ENCODE results near the gene ANKRD28.

The ANKRD28 gene

DNA sequence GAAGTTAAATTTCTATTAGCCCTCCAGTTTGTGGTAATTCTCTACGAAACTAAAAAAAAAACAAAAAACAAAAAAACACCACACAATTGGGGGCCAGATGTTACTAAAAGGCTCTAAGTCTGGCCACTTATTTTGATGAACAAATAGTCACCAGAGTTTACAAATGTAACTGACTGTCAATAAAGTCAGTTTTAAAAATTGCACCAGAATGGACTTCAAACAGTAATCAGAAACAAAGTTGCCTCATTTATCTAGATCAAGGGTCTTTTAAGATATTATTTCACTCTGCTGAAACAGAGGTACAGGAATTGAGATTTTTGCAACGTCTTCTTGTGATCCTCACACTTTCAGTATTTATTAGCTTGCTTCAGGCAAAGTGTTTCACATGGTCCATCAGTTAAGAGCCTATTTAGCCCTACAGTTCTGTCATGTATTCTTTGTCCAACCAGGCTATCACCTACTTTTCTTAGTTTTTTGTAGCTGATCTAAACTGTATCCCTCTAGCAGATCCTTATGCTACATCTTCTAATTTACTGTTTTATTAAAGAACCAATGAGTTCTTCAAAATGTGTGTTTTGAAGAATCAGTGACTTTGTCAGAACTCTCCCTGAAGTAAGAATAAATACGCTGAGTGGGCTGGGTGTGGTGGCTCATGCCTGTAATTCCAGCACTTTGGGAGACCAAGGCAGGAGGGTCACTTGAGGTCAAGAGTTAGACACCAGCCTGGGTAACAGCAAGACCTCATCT, 74.7 kb downstream of the ANKRD28 start:
- no peak for FAIRE-seq

DNA sequence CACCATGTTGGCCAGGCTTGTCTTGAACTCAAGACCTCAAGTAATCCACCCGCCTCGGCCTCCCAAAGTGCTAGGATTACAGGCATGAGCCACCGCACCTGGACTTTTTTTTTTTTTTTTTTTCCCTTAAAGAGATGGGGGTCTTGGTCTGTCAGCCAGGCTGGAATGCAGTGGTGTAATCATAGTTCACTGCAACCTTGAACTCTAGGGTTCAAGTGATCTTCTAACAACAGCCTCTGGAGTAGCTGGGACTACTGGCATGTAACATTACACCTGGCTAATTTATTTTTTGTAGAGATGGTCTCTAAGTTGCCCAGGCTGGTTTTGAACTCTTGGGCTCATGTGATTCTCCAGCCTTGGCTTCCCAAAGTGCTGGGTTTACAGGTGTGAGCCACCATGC, 81.6 kb downstream of the ANKRD28 start:
- FAIRE-seq, result no peak

DNA sequence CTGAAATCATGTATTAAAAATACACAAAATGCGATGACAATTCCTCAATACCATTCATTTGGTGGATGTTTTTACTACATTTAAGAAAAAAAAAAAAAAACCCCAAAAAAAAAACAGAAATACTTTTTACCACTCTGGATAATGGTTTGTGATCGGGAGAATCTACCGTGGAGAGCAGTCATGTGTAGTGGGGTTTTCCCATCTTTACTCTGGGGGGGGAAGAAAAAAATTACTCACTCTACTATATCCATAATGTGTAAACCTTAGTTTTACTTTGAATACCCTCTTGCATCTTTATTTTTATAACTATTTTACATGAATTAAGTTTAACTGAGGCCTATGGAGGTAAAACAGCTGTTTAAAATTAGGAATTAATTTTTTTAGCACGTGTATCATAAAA, 83.3 kb downstream of the ANKRD28 start:
- FAIRE-seq, result no peak

DNA sequence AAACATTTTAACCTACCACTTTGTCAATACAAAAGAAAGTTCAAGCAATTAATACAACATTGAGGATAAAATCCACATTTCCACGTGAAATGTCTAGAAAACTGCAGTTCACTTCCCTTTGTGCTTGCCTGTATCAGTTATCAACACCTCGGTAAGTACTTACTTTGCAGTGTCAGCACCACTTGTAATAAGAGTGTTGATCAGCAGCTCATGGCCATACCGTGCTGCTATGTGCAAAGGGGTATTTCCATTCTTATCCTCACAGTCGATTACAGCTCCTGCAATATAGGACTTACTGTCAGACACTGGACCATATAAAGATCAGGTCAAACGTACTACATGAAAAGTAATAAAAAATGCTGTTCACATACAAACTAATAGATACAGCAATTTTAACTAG, 84.4 kb downstream of the ANKRD28 start:
- no peak for FAIRE-seq

DNA sequence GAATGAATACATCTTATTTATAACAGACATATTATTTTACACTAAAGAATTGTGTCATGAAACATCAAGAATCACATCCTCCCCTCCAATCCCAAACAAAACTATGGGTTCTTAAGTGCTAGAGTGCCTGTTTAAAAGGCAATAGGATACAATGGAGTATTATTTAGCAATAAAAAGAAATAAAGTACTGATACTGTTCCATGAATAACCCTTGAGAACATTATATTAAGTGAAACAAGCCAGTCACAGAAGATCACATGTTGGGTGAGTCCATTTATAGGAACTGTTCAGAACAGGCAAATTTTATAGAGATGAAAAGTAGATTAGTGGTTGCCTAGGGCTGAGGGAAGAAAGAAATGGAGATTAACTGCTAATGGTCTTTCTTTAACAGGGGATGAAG, 86.5 kb downstream of the ANKRD28 start:
- FAIRE-seq, result no peak

DNA sequence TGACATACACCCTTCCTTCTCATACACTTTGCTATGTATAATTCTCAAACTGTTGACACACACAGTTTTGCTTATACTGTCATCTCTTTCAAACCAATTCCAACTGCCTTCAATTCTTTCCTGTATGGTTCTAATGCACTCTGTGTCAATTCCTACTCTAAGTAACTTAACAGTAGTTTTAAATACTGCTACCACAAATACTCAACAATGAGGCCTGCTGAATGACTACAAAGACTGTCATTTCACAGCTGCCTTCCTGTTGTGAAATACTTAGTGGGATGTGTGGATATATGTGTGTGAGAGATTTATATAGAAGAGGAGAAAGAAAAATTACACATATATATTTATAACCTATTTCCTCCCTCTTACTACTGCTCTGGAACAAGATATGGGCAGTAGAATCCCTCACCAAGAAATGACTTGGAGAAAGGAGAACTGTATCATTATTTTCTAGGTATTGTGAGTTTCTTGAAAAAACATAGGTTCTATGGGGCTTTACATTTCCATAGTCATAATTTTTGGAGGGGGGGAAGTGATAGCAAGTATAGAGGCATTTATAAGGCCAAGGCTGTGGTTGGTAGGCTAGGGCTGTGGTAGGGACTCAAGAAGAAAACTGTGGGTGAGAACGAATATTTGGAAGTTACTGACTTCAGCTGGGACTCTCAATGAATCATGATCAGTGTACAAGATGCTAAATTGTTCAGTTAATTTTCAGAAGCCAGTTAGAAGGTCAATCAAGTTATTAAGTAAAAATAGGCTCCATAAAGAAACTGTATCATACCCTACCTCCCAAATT, 88.7 kb downstream of the ANKRD28 start:
- FAIRE-seq, result no peak

DNA sequence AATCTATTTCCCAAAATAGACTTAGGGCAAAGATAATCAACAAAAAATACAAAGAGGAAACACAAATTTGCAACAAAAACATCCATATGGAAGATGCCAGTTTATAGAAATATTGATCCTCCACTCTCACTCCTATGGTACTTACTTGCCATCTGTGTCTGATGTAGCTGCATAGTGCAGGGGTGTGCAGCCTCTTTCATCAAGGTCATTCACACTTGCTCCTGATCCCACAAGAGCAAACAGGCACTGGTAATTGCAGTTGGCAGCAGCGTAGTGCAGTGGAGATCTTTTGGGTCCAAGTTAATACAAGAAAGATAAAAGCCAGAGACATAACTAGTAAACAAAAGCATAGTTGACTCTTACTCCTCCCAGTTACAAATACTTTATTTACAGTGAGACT, 90.0 kb downstream of the ANKRD28 start:
- no peak for FAIRE-seq

DNA sequence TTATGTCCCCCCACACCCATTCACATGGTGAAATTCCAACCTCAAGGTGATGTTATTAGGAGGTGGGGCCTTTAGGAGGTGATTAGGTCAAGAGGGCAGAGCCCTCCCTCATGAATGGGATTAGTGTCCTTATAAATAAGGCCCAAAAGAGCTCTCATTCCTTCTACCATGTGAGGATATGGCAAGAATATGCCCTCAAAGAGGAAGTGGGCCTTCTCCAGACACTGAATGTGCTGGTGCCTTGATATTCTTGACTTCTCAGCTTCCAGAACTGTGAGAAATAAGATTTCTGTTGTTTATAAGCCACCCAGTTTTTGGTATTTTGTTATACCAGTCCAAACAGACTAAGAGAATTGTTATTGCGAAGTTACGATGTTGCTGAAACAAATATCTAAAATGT, 94.4 kb downstream of the ANKRD28 start:
- no peak for FAIRE-seq

DNA sequence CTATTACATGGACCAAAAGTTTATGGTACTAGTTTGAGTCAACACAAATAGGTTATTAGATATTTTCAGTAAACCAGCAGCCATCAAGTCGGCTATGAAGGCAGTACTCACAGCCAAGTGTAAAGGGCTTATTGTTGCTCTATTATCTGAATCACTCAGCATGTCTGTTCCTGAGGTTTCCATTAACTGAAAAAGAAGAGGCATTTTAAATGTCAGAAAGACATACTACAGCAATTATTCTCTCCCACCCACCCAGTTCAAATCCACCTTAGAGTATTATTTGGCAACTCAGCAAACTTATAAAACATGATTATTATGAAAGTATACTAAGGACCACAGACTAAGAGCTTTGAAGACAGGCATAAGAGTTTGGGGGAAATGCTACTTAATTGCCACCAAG, 103.2 kb downstream of the ANKRD28 start:
- FAIRE-seq, result no peak

DNA sequence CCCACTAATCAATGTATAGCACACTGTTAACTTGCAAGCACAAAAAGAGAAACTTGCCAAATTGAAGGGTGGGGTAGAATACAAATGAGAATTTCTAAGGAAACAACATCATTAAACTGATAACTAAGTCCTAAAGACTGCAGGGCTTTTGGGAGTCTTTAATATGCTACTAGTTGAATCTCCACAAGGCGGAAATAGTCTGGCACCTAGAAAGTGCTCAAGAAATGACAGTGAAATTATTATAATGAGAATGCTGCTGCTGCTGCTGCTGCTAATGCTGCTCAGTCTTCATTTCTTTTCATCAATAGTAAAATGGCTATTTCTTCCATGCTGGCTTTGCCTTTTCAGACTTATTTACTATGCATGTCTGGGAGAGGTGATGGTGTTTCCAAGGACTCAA, 104.4 kb downstream of the ANKRD28 start:
- no peak for FAIRE-seq

DNA sequence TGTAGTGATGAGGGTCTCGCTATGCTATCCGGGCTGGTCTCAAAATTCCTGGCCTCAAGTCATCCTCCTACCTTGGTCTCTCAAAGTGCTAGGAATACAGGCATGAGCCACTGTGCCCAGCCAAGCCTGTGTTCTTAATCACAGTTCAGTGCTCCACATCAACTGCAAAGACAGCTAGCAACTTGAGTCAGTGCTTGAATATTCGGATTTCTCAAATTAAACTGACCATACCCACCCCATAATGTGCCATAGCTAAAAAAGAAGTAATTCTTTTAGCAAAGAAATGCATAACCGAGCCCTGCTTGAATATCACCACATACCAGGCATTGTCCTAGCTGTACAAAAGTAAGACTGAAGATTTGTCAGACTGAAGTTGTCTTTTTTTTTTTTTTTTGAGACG, 107.0 kb downstream of the ANKRD28 start:
- FAIRE-seq, result no peak

DNA sequence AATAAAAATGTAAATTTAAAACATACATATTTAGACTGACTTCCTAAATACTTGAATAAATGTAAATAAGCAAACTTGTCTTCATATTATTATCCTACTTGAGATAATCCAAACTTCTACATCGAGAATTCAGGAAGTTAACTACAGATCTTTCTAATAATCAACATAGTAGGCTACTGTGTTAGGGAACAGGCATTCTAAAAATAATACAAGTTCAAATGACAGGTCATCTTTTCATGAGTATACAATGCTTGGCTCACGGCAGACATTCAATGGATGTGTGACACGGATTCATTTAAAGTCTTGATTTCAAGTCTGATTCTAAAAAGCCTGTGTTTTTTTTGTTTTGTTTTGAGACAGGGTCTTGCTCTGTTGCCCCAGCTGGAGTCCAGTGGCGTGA, 107.5 kb downstream of the ANKRD28 start:
- no peak for FAIRE-seq

DNA sequence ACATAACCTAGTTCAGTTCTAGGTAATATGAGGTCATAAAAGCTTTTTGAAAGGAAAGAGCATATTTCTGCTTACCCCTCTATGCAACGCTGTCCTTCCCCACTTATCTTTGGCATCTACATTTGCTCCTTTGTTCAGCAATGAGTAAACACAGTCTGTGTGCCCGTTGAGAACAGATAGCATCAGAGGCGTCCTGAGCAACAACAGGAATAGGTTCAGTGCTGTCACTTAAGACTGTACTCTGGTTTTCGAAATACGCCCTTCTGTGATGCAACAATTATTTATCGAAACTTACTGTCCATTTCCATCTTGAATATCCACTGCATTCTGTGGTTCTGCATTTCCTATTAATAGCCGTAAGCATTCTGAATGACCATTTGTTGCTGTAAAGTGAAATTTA, 111.9 kb downstream of the ANKRD28 start:
- FAIRE-seq, result no peak

DNA sequence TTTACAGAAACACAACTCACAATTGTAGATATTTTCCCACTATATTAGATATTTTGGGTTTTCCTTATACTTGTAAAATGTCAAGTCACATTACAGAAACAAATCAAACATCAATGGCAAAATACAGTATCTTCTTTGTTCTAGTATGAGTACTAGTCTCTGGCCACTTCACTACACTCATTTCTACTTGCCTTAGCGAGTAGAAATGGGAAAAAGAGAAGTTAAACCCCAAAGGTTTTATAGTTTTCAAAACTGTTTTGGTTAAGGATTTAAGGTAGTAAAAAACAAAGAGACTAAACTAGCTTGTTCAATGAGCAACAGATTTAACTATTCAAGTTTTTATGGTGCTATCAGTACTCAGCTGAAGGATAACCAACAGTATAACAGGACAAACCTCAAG, 114.5 kb downstream of the ANKRD28 start:
- no peak for FAIRE-seq

DNA sequence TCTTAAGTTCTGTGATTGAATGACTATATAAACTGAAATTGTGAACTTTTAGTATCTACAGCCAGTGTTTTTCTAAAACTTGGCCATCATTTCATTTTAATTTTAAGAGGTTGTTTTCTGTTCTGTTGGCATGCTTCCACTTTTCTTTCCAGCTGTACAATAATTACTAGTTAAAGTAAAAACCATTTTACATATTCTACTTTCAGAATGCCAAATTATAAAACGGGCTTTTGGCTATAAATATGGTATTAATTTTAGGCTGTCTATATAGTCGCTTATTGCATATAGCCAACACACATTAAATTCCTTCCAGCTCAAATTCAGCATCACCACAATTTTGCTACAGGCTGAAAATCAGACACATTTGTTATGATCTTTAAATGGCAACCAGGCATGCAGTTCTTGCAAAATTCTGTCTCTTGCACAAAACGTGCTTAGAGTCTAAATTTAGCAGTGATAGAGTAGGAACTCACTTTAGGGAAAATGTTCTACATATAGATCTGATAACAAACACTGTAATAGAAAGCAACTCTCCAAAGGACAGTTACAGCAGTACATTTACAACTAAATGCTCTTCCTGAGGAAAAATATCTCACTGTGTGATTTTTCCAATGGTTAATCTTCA, 115.1 kb downstream of the ANKRD28 start:
- no peak for FAIRE-seq

DNA sequence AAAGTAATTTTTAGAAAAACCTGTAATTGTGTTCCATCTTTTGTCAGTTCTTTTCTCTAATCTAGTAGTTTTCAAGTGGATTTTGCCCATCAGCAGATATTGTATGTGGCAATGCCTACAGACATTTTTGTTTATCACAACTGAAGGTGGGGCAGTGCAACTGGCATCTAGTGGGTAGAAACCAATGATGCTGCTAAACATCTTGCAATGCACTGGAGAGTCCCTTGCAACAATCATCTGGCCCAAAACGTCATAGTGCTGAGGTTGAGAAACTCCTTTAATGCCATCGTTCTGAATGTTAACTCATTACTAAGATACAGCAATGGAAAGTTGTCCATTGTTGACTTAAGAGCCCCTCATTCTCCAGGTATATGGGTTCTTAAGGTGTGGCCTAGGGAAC, 116.1 kb downstream of the ANKRD28 start:
- FAIRE-seq, result no peak

DNA sequence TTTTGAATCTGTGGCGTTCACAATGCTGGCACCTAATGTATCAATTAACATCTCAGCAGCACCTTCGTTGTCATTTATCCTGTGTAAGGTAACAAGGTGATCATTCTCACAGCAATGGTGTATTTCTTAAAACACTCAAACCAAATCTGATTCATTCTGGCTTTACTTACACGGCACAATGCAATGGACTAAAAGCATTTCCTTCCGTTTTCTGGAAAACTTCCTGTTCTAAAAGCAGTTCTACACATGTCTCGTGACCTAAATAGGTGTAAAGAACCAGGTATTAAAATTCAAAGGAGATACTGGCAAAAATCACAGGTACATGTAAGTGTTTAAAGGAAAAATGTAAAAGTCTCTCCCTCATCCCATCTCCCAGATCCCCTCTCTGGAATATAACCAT, 118.5 kb downstream of the ANKRD28 start:
- no peak for FAIRE-seq

DNA sequence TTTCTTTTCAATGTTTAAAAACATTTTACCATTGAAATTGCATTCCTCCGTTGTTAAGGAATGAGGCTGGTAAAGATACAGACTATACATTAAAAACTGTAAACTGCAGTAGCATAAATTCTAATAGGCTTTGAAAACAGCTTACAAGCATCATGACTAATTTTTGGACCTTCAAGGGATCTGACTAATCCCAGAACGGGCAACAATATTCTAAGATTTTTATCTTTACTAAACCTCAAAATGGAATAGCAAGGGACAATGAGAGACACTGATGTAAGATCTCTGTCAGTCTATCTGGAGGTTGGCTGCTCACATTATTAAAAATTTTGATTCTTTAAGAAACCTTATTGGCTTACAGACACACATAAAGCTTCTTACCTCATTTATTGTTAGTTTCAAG, 121.5 kb downstream of the ANKRD28 start:
- no peak for FAIRE-seq

DNA sequence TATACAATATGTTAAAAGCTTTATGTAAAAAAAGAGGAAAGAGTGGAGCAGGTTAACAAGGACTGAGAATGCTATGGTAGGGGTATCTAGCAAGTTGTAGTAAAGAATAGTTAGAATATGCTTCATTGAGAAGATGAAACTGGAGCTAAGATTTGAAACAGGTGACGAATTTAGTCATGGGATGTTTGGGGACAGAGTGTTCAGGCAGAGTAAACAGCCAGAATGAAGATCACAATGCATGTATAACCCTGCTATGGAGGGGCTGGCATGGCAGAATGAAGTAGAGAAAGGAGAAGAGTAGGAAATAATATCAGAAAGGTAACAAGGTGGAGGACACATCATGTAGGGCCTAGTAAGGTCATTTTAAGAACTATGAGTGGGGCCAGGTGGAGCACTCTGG, 124.2 kb downstream of the ANKRD28 start:
- no peak for FAIRE-seq

DNA sequence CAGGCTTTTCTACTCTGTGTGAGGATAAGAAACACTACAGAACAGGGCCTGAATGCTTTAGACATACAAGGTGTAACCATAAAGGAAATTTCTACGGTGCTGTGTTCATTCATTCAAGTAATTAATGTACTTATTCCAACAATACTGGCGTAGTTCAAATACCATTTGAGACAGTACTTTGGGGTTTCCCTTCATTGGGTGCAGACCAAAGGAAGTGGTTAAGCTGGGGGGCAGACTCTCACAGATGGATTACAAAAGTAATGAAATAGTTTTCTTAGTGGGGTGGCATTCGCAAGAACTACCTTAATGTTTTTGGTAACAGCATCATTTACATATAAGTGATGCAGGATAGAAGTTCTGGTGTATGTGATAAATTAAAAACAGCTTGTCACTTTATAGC, 130.3 kb downstream of the ANKRD28 start:
- no peak for FAIRE-seq

DNA sequence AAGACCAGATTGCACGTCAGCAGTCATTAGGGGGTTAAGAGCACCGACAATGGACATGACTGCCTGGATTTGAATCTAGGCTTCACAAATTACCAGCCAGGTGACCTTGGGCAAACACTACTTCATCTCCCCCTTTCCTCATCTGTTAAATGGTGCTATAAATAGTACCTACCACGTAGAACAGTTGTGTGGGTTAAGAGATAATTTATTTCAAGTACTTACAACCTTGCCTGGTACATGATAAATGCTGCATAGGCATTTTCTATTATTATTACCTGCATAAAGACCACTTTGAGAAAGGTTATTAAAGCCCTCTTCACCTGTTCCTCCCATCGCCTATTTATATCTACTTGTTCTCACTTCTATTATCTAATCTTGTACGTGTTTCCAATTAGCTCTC, 131.5 kb downstream of the ANKRD28 start:
- no peak for FAIRE-seq

DNA sequence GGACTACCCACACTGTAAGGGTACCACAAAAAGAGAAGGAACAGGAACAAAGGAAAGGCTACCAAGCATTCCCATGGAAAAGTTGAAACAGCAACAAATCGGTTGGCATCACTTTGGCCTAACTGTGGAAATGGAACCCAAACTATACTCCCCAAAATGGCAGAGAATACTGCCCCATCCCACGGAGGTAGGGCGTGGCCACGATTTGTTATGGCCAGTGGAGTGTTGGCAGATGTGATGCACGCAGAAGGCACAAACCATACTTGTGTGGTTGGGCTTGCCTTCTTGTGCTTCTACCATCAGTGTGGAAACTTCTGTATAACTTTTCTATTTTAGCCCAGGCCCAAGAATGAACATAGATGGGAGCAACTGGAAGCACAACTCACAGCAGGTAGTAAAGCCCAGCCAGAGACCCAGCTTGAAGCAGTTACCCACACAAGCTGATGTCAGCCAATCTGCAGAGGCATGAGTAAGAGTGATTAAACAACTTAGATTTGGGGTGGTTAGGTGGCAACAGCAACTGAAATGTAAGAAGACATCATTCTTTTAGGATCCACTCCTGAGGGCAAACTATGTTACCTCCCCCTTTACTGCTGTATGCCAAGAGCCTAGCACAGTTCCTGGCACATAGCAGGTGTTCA, 132.1 kb downstream of the ANKRD28 start:
- no peak for FAIRE-seq

DNA sequence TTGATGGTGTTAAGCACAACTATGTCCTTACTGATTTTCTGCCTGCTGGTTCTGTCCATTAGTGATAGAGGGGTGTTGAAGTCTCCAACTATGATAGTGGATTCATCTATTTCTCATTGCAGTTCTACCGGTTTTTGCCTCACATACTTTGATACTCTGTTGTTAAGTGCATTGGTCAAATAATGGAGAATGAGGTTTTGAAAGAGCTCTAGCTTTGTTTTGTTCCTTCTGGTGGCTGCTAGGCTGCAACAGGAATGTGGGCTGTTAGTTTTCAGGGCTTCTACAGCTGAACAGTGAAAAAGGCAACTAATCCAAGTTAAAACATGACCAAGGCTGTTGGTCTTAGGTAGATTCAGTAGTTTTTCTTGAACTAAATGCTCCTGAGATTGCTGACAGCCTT, 133.6 kb downstream of the ANKRD28 start:
- FAIRE-seq, result no peak
